NCI-H748 treated with DMSO at 0.1 percent for 48 hours (cell line): ENCODE measurements around the gene PRSS1.
"Not testable (repeated sequence)": the region's sequence is repeated elsewhere in the genome, so short reads cannot be mapped to it uniquely, and the experiment has no call there.

ENCODE experiments used
- DNase-seq: peaks from one replicate; lab custom pipeline; 2025; lab: John Stamatoyannopoulos, UW

Gene PRSS1

DNA sequence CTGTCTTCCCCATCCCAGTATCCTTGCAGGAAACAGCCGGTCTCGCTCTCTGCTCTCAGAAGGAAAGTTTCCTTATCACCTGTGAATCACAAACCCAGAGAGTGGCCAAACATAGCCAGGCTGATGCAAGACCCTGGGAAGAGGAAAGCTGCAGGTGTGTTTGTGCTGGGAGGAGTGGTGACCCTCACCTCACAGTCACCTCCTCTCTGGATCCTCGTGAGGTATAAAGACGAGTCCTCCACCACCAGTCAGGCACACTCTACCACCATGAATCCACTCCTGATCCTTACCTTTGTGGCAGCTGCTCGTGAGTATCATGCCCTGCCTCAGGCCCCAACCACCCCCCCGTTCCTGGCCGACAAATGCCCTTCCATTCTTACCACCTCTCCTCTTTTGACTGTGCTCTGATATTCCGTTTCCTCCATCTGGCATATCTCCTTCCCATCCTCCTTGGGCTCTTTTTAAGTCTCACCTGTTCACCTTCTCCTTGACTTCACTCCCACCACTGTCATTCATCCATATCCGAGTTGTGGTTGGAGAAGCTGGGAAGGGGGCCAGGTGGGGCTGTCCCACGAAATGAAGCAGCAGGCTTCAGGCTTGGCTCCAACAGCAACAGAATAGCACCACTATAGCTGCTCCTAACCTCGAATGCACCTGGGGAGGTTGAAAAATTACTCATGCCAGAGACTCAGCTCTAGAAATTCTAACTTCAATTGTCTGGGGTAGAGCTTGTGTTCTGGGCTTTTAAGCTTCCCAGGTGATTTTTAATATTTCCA lies at the start of gene PRSS1:
Gene PRSS1 (plus strand): TSS at position 255 of the 776 bp plus-strand sequence. CDS start 13 bp downstream, at position 268.
- DNase-seq = no peak

DNA sequence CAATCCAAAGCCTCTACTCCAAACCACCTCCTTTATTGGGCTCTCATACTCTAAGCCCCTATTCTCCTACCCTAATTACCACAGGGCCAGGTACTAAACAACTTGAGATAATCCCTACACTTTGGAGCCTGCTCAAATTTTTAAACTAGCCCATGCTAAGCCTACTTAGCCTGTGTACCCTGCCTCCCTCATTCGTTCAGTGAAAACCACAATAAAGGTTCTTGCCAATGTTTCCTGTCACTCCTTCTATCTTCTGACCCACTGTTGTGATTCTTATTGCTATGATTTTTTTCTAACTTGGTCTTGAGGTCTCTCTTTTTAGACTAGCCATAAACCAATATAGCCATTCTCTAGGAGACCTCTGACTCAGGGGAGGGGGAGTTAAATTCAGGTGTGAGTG lies 48.3 kb upstream of the PRSS1 start:
- not testable (repeated sequence) for DNase-seq

DNA sequence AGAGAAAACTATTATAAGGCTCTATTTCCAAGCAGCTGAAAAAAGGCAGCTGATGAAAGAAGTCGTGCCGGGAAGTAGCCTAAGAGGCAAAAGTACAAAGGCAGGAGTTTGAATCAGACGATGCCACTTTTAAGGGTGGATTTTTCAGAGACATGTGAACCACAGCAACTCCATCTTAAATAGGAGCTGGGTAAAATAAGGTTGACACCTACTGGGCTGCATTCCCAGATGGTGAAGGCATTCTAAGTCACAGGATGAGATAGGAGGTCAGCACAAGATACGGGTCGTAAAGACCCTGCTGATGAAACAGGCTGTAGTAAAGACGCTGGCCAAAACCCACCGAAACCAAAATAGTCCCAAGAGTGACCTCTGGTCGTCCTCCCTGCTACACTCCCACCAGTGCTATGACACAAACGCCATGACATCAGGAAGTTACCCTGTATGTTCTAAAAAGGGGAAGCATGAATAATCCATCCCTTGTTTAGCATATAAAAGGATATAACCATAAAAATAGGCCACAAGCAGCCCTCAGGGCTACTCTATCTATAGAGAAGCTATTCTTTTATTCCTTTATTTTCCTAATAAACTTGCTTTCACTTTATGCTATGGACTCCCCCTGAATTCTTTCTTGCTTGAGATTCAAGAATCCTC lies 45.5 kb upstream of the PRSS1 start:
- DNase-seq = no peak

DNA sequence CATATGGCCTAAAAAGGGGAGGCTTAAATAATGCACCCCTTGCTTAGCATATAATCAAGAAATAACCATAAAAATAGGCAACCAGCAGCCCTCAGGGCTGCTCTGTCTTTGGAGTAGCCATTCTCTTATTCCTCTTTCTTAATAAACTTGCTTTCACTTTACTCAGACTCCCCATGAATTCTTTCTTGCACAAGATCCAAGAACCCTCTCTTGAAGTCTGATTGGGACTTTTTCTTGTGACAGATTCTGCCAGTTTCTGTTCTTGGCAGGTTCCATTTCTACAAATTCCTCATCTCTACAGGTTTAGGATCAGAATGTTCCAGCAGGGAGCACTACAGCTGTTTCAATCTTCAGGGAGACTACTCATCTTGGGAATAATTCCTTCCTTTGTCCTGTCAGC lies 40.5 kb upstream of the PRSS1 start:
- not testable (repeated sequence) for DNase-seq

DNA sequence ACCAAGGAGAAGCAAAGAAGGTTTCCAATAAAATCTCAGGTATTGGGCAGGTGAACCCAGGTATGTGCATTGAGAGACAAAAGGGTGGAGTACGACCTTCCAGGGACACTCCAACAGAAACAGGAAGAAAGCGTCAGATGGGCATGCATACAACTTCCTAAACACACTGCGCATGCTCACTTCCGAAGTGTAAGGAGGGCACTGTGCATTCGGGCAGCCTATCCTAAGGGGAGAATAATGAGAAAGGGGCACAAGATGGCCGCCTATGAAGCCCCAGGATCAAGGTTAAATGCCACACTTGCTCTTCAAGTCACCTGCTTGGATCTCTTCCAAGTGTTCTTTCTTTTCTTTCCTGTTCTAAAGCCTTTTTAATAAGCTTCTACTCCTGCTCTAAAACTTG lies 39.4 kb upstream of the PRSS1 start:
- DNase-seq = no peak

DNA sequence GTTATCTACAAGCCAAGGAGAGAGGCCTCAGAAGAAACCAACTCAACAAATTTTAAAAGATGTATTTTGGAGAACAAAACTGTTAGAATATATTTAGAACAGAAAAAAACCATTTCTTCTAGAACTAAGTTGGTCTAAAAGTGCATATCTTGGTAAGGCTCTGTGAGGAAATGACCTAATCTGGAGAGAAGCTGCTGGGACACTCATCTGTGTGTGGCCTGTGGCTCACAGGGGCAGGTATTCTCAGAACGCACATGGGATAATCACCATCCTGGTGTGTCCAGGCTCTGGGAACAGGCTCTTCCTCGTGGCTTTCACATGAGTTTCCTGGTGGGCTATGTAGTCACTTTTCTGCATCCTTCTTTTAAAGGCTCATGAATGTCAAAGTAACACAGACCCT lies 38.1 kb upstream of the PRSS1 start:
- DNase-seq = no peak

DNA sequence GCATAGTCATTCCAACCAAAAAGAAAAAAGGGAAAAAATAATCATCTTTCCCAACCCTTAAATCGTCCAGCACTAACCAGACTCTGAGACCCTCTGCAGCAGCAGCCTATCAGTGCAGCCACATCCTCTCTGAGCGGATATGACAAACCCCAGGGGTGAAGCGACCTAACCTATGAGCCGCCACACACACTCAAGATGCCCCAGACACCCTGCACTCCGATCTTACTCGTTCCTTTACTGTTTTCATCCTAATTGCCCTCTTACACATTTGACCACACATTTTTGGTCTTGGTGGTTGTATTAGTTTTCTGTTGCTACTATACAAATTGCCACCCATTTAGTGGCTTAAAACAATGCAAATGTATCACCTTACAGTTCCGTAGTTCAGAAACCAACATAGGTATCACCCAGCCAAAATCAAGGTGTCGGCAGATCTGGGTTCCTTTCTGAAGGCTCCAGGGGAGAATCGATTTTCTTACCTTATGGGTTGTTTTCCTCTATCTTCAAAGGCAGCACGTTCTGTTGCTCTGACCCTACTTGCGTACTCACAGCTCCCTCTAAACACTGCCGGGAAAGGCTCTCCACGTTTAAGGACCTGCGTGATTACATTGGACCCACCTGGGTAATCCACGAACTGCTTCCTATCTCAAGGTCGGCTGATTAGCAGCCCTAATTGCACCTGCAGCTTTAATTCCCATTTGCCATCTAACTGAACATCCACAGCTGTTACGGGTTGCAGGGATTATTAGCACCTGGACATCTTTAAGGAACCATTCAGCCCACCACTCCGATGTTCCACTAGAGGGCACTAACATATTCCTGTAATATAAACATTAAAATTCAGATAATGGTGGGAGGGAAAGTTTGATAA lies 37.3 kb upstream of the PRSS1 start:
- peak; percentile 55 for DNase-seq

DNA sequence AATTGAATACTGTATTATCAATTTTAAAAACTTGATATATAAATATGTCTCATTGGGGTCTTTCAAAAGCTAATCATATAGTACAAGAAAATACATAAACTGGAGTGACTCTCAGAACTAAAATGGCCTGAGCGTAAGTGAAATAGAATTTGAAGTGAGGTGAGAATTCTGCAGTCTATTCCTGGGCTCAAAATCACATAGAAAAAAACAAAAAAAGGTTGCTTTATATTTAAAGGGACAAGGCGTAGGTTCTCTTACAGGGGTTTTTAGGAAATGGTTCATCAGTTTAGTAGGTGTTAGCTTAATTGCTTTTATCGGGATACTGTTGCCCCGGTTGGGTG lies 36.7 kb upstream of the PRSS1 start:
- DNase-seq = no peak

DNA sequence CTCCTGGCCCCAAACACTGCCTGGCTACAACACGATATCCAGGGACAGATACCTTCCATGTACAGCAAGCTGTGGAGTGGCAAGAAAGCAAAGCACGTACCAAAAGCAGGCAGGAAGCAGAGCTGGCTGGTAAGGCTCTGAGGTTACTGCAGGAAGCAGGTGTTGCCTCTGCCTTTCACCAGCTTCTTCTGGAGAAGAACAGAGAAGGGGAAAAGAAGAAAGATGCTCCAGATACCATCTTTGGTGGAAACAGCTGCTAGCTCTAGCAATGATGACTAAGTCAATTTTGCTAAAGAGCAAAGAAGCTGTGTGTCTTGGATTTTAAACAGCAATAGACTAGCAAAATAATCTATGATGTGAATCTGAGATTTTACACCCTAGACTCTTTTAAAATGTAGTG lies 34.9 kb upstream of the PRSS1 start:
- DNase-seq = no peak

DNA sequence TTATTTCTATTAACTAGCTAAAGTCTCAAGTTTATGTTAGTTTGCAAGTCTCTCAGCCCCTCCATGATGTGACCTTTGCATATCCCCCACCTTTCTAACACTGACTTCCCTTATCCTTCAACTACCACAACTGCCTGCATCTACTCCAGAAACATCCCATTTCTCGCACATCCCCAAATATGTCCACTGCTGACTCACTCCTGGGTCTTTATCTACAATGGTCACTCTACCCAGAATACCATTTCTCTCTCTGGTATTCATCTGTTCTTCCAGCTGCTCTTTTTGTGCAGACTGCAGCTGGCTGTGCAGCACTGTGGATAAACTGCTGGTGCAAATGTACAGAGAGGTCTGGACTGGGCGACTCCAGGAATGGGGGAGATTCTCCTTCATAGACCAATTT lies 32.7 kb upstream of the PRSS1 start:
- no peak for DNase-seq

DNA sequence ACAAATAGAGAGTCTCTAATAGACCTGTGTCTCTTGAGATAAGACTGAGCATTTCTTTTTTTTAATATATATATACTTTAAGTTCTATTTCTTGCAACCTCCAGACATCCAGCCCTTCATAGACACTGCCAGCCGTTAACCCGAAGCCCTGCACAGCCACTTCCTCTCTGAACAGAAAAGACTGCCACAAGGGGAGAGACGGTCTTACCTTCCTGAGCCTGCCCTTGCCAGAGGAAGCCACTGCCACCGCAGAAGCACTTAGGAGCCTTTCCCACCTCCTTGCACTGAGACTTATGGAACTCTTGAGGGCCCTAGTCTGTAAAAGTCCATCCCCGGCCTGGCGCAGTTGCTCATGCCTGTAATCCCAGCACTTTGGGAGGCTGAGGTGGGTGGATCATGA lies 31.8 kb upstream of the PRSS1 start:
- no peak for DNase-seq

DNA sequence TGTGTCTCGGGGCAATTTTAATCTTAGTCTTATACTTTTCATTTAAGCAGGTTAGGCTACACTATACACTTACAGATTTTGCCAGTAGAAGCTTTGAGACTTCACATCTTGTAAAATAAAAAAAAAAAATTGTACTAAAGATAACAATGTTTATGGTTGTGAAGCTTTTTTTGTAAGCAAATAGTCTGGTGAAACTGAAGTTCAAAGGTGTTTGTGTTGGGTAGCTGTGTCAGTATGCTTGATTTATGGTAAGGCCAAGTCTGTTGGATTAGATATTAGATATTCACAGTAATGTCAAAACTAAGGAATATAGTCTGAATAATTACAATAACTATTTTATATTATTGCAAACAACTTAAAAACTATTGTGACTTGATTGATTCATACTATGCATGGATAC lies 31.0 kb upstream of the PRSS1 start:
- no peak for DNase-seq

DNA sequence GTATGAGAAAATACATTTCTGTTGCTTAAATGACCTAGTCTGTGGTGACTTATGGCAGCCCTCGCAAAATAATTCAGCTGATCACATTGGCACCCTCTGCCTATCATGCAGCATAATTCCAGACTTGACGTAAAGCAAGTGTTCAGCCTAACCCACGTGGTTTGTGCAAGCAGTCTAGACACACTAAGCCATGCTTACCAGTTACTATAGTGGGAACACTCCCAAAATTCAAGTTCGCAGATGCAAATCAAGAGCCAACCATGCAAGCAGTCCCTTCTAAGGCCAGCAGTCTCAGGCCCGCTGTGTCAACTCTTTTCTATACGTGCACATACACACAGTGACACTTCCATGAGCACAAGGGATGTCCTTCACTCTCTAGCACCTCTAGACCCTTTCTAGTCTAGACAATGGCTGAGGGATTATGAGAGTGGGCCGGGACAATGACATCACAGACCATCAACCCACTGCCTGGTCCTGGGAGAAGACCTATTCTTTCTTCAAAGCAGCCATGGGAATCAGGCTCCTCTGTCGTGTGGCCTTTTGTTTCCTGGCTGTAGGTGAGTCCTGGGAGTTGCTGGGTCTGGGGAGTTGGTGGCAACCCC lies 29.0 kb upstream of the PRSS1 start:
- no peak for DNase-seq

DNA sequence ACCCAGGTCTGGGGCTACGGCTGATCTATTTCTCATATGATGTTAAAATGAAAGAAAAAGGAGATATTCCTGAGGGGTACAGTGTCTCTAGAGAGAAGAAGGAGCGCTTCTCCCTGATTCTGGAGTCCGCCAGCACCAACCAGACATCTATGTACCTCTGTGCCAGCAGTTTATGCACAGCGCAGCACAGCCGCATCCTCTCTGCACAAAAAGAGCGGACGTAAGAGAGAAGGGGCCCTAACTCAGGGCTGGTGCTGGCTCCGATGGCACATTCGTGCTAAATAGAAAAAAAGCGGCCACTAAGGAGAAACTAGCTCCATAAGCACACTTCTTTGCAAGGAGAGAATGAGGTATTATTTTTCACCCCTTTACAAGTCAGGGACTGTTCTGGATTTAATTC lies 28.3 kb upstream of the PRSS1 start:
- DNase-seq = no peak

DNA sequence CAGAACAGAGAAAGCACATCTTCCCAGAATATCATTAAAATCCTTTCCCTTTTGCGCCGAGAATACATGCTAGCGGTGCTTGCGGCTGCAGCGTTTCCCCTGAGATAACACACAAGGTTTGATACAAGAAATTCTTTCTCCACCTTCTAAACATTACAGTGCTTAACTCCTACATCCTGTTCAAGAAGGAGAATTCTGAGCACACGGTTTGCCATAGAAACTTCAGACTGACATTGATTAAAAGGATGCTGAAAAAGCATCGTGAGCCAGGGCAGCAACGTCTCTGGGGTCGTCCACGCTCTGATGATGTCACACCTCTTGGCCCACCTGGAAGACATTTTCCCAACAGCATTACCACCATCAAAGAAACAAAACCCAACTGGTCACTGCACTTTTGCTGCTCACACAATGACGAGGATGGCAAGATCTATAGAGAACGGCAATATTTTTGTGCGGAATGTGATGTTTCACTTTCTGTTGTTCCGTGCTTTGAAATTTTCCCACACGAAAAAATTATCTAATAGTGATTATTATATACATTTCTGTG lies 27.0 kb upstream of the PRSS1 start:
- no peak for DNase-seq

DNA sequence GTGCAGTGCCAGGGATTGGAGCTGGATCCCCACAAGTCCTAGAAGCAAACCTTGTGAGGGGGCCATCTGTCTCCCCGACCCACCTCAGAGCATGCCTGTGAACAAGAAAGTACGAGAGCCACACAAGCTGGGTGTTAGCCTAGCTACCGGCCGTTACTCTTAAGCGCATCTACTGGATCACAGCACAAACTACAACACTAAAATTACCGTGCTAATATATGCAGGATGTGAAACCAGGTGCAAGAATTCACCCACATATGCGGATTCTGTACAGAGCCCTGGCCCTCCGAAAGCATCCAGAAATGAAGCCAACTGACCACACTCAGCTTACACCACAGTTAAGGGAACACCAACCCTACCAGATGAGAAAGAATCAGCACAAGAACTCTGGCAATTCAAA lies 16.0 kb upstream of the PRSS1 start:
- no peak for DNase-seq

DNA sequence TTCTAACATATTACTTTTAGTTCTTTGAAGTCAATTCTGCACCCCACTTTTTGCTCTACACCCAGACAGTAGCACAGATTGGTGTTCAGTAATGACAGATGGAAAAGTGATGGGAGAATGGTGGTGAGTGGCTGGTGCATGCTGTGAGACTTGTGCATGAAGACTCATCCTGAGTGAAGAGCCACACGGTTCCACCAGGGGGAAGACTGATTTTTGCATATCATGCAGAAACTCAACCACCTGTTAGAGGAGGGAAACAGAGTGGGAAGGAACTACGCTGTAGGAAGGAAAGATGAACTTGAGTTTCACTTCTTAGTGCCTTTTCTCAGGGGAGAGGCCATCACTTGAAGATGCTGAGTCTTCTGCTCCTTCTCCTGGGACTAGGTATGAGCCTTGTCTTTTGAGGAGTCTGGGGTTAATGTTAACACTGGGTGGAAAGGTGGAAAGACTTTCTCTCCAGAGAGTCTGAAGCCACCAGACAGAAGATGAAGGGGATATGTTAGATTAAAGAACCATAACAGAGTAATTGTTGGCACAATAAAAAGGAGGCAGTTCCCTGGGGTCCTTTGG lies 9.3 kb upstream of the PRSS1 start:
- DNase-seq = no peak

DNA sequence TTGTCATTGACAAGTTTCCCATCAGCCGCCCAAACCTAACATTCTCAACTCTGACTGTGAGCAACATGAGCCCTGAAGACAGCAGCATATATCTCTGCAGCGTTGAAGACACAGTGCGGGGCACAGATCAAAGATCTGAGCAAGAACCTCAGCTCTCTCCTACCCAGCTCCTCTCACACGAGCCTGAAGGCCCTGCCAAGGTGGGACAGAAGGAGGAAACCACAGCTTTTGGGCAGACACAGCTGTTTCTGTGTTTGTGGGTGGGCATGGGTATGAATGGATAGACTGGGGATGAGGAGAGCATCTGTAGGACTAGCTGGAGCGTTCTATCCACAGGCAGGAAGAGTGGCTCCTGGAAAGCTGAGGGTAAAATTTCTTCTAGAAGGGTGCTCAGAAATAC lies 8.5 kb upstream of the PRSS1 start:
- no peak for DNase-seq

DNA sequence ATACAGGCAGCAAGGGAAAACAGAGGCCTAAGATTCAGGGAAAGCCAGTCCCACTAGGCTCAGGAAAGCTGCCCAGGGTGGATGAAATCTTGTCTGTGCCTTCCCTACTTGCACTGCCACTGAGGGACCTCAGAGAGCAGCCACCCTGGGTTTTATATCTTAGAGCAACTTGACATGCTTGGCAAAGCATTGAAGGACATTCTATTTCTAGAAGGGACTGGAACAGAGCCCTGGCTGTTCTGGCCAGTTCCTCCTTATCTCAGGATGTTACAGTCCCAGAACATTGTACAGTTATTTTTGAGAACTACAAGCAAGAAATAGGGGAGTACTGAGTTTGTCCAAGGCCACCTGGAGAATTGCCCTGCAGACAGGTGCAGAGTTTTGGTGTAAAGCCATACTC lies 7.3 kb upstream of the PRSS1 start:
- not testable (repeated sequence) for DNase-seq

DNA sequence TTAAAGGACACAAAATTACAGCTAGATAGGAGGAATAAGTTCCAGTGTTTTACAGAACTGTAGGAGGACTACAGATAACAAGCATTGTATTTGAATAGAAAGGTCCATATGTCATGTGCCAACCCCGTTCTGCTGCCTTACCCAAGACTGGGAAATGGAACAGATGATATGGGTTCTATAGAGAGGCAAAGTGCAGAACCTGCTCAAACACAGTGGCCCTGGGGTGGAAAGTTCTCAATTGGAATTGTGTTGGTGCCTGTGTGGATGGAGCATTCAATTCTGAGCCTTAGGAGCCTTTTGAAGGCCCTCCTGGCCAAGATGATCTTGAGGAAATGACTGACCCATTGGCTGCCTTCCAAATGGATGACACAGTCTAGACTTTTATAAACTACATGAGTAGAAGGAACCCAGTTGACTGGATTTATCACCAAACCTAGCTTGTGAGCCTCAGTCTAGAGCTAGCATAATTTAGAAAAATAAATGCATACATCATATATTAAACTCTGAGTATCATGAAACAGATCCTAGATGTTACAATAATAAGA lies 4.1 kb upstream of the PRSS1 start:
- no peak for DNase-seq

DNA sequence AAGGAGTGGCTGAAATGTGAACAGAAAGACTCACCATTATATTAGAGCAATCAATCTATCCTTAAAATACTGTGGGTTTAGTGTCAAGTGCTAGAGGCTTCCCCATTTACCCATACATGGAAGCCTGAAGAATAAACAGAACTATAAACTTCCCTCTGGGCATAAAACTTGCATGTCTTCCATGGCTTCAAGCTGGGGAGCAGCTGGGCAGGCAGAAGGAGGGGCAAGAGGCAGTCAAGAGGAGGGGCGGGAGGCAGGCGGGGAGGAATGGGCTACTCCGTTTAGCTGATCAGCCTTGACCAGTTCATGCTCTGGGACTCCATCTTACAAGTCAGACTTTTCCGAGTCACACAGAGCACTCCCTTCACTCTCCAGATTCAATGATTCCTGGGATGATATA lies 3.5 kb upstream of the PRSS1 start:
- DNase-seq = no peak

DNA sequence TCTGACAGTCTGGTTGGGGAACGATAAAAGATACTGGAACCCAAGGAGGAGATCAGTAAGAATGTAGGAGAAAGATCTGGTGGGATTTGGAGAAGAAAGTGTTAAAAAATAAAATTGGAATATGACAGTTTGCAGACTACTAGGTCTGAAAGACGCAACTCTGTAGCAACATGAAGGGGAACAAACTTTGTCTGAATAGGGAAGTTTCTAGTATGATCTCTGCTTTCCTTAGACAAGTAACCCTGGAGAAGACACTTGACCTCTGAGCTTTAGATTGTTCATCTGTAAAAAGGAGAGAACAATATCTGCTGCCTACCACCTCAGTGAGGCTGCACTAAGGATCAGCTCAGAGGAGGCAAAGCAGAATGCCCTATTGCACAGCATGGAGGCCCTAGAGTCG lies 3.0 kb upstream of the PRSS1 start:
- no peak for DNase-seq
